GM18520 (cell line): Measurements from ENCODE around the gene SAMD4A.

Experiments used
- ATAC-seq: cut with Tn5 transposase; IDR thresholded peaks from one replicate; pipeline ENCODE4 v1.9.1; 2021; ENCODE audit not compliant: unreplicated experiment

The SAMD4A gene

DNA sequence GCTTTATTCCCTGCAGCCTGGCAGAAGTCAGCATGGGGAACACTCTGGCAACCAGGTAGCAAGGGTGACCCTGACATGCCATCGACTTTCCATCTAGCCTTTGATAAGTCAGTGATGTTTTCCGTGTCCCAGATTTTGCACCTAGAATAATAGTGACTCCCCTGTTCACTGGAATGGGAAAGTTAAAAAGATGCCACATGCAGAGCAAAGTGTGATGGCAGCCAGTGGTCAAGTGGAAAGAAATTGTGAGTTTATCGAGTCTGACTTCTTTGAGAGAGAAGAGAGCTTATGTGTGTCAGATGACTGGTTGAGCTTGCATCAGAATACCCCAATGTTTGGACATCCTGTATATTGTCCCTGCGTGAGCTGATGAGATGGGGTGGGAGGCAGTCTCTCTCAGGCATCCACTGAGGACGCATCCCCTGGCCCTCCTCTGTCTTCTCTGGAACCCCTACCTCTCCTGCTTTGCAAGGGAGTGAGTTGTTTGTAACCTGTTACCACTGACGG, 187.2 kb downstream of the SAMD4A start:
- no peak for ATAC-seq

GRCh38 chr14:54754623-54755386, 187.9 kb downstream of the SAMD4A start:
- ATAC-seq = no peak

DNA sequence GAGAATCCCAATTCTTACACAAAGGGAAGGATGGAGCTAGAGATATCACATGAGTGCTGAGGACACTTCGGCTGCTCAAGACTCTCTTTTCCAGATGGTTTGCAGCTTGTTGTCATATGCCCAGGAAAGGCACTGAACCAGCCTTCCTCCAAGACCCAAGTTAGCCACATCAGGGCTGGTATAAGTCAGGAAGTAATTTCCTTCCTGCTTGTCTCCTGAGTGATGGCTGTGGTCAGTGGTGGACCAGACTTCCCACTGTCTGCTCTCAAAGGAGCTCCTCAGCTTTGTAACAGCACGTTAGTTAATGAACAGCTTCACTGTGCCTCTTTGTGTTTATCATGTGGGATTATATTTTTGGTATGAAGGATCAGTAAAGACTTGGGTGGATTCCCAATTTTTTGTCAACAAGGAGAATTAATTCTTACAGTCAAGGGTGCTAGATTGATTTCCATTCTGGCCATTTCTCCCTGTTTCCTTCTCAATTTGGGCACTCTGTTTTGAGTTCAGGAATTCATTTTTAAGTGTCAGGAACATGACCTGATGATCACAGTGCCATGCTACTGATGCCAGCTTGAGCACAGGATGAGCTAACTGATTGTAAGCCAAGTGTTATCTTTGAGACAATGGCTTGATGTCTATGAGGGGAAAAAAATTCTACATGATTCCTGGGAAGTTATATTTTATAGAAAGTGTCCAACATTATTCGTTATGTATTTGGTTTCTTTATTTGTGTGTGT, 189.9 kb downstream of the SAMD4A start:
- no peak for ATAC-seq

DNA sequence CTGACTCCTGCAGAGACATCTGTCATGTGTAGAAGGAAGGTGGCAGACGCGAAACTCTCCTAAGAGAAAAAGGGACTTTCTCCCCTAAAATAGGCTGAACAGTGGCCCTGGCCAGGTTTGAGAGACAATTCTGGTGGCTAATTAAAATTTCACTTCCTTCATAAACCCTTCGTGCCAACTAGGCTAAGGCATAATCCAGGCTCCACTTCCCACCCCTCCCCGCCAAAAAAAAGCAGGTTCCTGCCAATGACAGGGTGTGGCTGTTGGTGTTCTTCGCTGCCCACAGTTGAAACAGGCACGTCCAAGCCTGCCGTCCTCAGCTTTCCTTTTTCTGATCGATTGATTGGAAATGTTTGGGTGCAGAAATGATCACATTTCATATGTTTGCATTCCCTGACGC, 191.1 kb downstream of the SAMD4A start:
- no peak for ATAC-seq

- ATAC-seq = no peak
Observed at GRCh38 chr14:54759982-54760585, 193.2 kb downstream of the SAMD4A start.

DNA sequence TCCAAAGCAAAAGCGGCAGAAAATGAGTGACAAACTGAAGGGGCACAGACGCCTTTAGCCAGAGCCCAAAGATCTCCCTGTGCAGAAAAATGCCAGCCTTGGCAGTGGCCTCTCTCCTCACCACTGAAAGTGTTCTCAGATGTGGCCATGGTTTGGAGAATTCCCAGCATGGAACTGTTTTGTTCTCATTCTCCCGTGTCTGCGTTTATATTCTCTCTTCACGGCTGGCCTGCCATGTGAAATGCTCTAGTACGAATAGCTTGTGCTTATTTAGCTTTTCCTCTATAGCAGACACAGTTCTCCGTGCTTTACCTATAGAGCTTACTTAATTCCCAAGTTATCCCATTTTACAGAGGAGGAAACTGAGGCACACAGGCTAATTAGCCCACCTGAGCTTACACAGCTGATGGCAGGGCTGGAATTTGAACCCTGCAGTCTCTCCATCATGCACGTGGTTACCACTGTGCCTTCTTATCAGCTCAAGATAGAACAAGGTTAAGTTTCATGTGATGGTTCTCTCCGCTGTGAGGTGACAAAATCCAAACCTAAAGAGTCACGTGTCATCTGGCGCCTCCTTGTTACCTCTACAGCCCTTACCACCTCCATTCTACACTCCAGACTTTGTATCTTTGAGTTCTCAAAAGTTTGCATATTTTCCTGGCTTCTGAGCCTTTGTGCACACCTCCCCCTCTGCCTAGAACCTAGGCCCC, 194.1 kb downstream of the SAMD4A start:
- no peak for ATAC-seq

DNA sequence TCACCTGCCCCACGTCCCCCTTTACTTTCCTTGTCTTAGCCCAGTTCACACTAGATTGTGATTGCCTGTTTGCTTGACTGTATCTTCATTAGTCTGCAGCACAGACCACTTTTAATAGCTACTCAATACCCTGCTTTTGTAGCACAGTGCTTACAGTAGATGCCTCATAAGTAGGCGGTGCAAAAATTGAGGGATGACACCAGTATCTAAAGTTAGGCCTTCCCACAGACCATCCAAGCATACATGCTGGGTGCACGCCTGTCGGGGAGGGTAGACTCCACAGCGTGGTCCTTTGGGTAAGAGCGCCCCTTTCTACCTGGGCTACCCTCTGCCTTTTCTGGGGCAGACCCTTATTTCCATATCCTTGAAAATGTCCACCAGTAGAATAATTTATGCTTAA, 194.9 kb downstream of the SAMD4A start:
- ATAC-seq = no peak

DNA sequence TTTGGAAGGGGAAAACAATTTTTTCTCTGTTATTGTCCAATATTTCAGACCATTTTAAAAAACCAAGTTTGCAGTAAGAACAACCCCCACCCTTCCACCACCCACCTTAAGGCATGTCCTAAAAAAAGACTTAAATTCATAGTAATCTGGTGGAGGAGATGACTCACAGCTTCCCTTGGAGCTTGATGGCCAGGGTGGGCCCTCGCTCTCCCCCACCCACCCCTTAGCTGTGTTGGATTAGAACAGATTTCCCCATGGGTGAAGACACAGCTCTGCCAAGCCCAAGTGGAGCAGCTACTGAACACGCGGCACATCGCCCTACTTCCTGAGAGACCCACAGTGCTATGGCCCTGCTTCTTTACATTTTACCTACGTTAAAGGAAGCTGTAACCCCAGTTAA, 195.4 kb downstream of the SAMD4A start:
- ATAC-seq = no peak

DNA sequence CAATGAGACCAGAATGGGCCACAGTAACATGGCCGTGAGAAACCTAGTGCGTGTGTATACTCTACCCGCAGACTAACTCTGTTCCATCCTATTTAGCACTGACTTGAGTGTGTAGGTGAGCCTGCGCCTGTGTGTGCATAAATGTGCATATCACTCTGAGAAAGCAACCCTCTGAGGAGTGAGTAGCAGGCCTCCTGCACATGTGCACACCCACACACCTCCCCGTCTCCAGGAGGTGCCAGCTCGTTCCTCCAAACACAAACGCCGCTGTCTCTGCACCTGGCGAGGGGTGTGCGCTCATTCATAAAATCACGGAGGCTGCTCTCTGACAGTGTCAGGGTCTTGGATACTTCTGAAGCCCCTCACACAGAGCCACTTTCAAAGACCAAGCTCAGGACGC, 196.8 kb downstream of the SAMD4A start:
- ATAC-seq = no peak

DNA sequence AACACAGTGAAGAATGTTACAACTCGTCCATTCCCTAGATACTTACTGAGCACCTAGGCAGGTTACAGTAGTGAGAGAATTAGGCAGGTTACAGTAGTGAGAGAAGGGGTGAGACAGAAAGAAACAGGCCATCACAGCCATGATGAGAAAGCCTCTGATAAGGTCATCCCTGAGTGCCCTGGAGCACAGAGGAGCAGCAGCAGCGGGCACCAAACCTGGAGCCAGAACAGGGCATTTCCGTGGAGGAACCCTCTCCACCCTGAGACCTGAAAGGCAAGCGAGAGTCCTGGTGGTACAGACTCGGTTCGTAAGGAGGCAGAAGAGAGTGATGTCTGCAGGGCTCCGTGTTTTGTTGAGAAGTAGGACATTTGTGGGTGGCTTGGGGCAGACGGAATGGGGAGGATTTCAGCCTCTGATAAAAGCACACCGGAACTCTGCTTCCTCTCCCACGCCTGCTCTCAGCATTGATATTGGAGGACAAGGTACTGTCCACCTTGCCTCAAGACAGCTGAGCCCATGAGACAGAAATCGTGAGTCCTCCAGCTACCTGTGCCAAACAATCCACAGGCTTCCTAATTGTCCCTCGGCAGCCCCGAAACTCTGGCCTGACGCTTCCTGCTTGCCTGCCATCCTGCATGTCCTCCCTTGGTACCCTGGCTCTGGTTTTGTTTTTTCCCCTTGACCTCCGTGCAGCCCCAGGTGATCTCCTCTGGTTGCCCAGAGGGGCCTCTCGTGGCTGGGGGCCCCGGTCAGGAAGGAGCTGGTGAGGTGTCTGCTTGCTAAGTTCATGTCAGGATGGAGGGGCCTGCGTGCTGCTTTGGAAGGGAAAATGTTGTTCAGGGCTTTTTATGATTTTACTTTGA, 199.6 kb downstream of the SAMD4A start:
- no peak for ATAC-seq

DNA sequence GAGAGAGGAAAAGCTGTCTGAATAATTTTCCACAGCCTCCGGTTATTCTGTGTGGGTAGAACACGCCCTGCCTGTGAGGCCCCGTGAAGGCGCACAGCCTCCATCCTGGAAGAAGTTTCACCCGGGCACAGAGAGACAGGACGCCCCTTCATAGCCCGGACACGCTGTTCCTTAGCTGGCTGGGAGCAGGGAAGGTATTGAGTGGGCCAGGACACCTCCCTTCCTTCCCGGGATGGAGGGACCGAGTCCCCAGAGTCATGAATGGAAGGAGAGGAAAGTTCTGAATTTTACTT, 200.2 kb downstream of the SAMD4A start:
- ATAC-seq = no peak

GRCh38 chr14:54767450-54767849, 200.5 kb downstream of the SAMD4A start:
- ATAC-seq = no peak

GRCh38 chr14:54768501-54769129, 201.7 kb downstream of the SAMD4A start:
- no peak for ATAC-seq

DNA sequence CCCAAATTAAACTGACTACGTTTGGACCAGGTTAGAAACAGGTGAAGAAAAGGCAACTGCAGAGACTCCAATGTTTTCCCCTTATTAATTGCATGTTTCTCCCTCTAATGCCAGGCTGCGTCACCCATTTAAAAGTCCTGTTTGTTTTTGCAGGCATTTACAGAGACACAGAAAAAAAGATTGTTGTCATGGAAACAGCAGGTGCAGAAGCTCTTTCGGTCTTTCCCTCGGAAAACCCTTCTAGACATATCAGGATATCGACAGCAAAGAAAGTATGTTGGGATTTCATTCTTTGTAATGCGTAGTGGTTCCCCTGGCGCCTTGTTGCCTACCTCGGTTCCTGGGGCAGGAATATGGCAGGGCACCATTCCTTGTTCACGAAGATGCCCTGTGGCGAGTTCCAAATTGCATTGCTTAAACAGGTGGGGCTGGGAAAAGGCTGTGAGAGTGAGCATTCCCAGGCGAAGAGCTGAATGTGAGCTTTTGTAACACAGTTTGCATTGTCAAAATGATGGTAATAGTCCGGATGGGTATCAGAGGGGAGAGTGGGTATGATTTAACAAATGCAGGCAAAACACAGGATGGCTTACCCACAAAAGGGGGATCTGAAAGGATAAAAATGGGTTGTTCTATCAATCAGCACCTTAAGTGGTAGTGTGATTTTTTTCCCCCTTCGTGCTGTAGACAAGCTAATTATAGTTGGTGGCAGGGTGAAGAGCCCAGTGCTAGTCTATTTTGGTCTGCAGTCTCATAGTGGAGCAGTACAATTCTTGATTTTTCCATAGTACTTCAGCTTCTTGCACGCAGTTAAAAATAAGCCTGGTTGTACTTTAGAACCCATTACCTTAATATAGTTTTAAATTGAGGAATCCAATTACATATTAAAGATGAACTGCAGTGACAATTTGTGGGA, 203.3 kb downstream of the SAMD4A start:
- no peak for ATAC-seq

DNA sequence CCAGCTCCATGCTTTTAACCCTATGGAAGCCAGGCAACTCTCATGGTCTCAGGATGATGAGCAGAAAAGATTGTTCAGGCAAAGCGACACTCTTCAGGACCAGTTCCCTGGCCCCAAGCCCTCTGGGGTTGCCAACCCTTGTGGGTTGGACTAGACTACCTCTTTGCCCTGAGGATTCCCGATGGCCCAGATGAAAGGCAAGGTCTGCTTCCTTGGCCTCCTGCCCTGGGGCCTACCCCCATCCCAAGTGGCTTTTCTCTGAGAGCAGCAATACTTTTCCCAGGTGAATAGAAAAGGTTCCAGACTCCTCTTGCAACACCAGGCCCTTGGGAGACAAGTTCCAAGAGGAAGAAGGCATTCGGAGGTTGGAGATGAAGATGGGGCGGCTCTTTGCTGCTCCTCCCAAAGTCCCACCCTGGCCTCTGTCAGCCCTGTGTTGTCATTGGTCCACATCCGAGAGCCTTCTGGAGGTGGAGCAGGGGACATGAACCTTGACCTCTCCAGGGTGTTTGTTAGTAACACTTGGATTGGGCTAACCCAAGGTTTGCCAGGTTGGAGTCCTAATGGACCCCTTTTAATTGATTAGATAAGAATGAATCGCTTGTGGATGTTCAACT, 204.6 kb downstream of the SAMD4A start:
- ATAC-seq = no peak

GRCh38 chr14:54772451-54772881, 205.5 kb downstream of the SAMD4A start:
- no peak for ATAC-seq

DNA sequence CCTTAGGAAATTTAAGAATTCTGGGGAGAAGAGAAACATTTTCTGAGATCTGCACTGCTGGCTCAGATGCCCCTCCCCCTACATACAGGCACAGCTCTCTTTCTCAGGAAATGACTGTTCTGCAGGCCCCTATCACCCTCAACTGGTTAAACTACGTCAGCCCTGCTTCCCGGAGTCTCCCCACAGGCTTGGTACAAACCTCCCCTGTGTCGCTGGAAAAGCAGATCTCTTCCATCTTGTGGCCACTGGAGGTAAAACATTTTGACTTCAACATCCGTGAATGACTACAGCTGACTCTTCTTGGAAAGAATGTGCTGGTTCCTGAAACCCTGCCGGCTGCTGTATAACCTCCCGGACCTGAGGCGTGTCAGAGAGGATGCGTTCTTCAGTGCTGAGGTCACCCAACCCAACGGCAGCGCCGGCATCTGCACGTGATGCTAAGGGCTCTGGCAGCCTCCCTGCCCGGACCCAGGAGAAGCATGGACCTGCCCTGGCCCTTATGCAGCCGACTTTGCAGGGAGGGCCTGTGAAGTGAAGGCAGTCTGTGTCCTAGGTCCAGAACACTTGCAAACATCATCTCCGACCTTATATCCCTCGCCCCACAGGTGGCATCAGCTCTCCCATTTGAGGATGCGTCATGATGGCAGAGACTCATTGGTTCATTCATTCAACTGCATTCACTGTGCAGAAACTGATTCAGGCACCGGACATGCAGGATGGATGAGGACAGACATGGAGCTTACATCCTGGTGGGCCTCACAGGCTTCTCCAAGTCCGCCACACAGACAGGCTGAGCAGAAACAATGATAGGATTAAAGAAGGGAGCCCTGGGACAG, 206.5 kb downstream of the SAMD4A start:
- ATAC-seq = no peak

GRCh38 chr14:54774824-54775223, 207.9 kb downstream of the SAMD4A start:
- no peak for ATAC-seq
